ENCODE measurements around the gene C14orf132.

- TF ChIP-seq GATA2 (IDR thresholded peaks at IDR 0.05; ENCODE audit: low read depth, low read length) (no peak), GATA3 (IDR thresholded peaks at IDR 0.05; ENCODE audit: low read depth, low read length) (no peak)
These were observed 86.4 kb downstream of the C14orf132 start for GRCh38 chr14:96125536-96125935.
